NOMO-1 treated with DMSO at 0.1 percent for 48 hours (cell line): ENCODE measurements around the gene DENND11.
A peak's percentile ranks its signal among the peaks of the same experiment; 100 is the strongest.

Experiments
- DNase-seq: peaks from one replicate; lab custom pipeline; 2025; ENCODE audit not compliant: unreplicated experiment; lab: John Stamatoyannopoulos, UW

Gene DENND11

GRCh38 chr7:141685285-141686023, 16.5 kb downstream of the DENND11 start:
- DNase-seq, result no peak

- DNase-seq, result no peak
Observed at GRCh38 chr7:141679014-141679413, 23.0 kb downstream of the DENND11 start.

GRCh38 chr7:141676618-141677017, 25.3 kb downstream of the DENND11 start:
- DNase-seq, result no peak

GRCh38 chr7:141675436-141676215, 26.3 kb downstream of the DENND11 start:
- DNase-seq, result peak; percentile 45

GRCh38 chr7:141674702-141675101, 27.3 kb downstream of the DENND11 start:
- no peak for DNase-seq

- no peak for DNase-seq
Observed at GRCh38 chr7:141674171-141674671, 27.7 kb downstream of the DENND11 start.

GRCh38 chr7:141673346-141673745, 28.6 kb downstream of the DENND11 start:
- no peak for DNase-seq

GRCh38 chr7:141671705-141672496, 30.1 kb downstream of the DENND11 start:
- peak; percentile 40 for DNase-seq

GRCh38 chr7:141668853-141669252, 33.1 kb downstream of the DENND11 start:
- DNase-seq, result no peak

GRCh38 chr7:141666071-141666470, 35.9 kb downstream of the DENND11 start:
- DNase-seq, result no peak

- DNase-seq, result no peak
Observed at GRCh38 chr7:141665208-141666035, 36.5 kb downstream of the DENND11 start.

- no peak for DNase-seq
Observed at GRCh38 chr7:141664450-141664849, 37.5 kb downstream of the DENND11 start.

GRCh38 chr7:141663081-141663849, 38.7 kb downstream of the DENND11 start:
- peak; percentile 1 for DNase-seq

GRCh38 chr7:141660259-141660658, 41.7 kb downstream of the DENND11 start:
- peak; percentile 66 for DNase-seq

- no peak for DNase-seq
Observed at GRCh38 chr7:141659501-141659900, 42.5 kb downstream of the DENND11 start.

GRCh38 chr7:141654551-141654950, 47.4 kb downstream of the DENND11 start:
- peak; percentile 63 for DNase-seq

- no peak for DNase-seq
Observed at GRCh38 chr7:141652691-141653090, 49.3 kb downstream of the DENND11 start.
